Measurements from ENCODE around the gene LDB3.

- TF ChIP-seq POLR2A (IDR thresholded peaks at IDR 0.05) (no peak), CTCF (IDR thresholded peaks at IDR 0.05) (no peak)
These were observed 66.1 kb downstream of the LDB3 start for GRCh38 chr10:86734207-86734988.
